ENCODE data around the gene PATL1.

The PATL1 gene

GRCh38 chr11:59616396-59616982 lies 52.3 kb downstream of the PATL1 start:
- TF ChIP-seq ZNF70 (CRISPR knock-in tag; IDR thresholded peaks at IDR 0.05) (peak; percentile 99), CSRNP3 (CRISPR knock-in tag; IDR thresholded peaks at IDR 0.05) (no peak), ZNF565 (CRISPR knock-in tag; conservative IDR thresholded peaks at IDR 0.05; ENCODE audit: low read depth) (no peak), RARB (CRISPR knock-in tag; IDR thresholded peaks at IDR 0.05) (no peak)
- TF ChIP-seq, protein P1, sequence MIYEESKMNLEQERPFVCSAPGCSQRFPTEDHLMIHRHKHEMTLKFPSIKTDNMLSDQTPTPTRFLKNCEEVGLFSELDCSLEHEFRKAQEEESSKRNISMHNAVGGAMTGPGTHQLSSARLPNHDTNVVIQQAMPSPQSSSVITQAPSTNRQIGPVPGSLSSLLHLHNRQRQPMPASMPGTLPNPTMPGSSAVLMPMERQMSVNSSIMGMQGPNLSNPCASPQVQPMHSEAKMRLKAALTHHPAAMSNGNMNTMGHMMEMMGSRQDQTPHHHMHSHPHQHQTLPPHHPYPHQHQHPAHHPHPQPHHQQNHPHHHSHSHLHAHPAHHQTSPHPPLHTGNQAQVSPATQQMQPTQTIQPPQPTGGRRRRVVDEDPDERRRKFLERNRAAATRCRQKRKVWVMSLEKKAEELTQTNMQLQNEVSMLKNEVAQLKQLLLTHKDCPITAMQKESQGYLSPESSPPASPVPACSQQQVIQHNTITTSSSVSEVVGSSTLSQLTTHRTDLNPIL (CRISPR knock-in tag; IDR thresholded peaks at IDR 0.05; ENCODE audit: low read depth) = 0 out of 2 replicates have a peak, but pooled peaks have one; percentile 33
- no peak for ATAC-seq

GRCh38 chr11:59615637-59616395 lies 53.0 kb downstream of the PATL1 start, which contains the start of gene OSBP:
TSS of gene OSBP (minus strand) at chr11:59615774. CDS start at chr11:59615664, 110 bp downstream.
- ATAC-seq = peak; percentile 93
- TF ChIP-seq ZFP30 (CRISPR knock-in tag; IDR thresholded peaks at IDR 0.05) = no peak
- no peak for TF ChIP-seq ARNTL (CRISPR knock-in tag; IDR thresholded peaks at IDR 0.05; ENCODE audit: borderline replicate concordance, low read depth)
- TF ChIP-seq, protein P1 (CRISPR knock-in tag; IDR thresholded peaks at IDR 0.05; ENCODE audit: low read depth) = no peak
- TF ChIP-seq ZNF70 (CRISPR knock-in tag; IDR thresholded peaks at IDR 0.05) = no peak
- TF ChIP-seq ZNF8 (CRISPR knock-in tag; IDR thresholded peaks at IDR 0.05) = no peak
- no peak for TF ChIP-seq ZC3H10 (CRISPR knock-in tag; IDR thresholded peaks at IDR 0.05)
- TF ChIP-seq ISL1 (CRISPR knock-in tag; IDR thresholded peaks at IDR 0.05) = no peak
- no peak for TF ChIP-seq SNAI2 (CRISPR knock-in tag; IDR thresholded peaks at IDR 0.05)
- TF ChIP-seq TCF4 (CRISPR knock-in tag; IDR thresholded peaks at IDR 0.05; ENCODE audit: borderline replicate concordance) = no peak
- TF ChIP-seq GLIS3 (CRISPR knock-in tag; IDR thresholded peaks at IDR 0.05) = no peak
- TF ChIP-seq PPARA (CRISPR knock-in tag; IDR thresholded peaks at IDR 0.05; ENCODE audit: borderline replicate concordance) = no peak
- TF ChIP-seq CSRNP3 (CRISPR knock-in tag; IDR thresholded peaks at IDR 0.05) = no peak
- no peak for TF ChIP-seq BACH2 (CRISPR knock-in tag; IDR thresholded peaks at IDR 0.05; ENCODE audit: borderline replicate concordance)
- no peak for TF ChIP-seq RARB (CRISPR knock-in tag; IDR thresholded peaks at IDR 0.05)
- no peak for TF ChIP-seq CSDC2 (CRISPR knock-in tag; IDR thresholded peaks at IDR 0.05)
- TF ChIP-seq OSR1 (CRISPR knock-in tag; IDR thresholded peaks at IDR 0.05) = no peak
- TF ChIP-seq, protein P2, sequence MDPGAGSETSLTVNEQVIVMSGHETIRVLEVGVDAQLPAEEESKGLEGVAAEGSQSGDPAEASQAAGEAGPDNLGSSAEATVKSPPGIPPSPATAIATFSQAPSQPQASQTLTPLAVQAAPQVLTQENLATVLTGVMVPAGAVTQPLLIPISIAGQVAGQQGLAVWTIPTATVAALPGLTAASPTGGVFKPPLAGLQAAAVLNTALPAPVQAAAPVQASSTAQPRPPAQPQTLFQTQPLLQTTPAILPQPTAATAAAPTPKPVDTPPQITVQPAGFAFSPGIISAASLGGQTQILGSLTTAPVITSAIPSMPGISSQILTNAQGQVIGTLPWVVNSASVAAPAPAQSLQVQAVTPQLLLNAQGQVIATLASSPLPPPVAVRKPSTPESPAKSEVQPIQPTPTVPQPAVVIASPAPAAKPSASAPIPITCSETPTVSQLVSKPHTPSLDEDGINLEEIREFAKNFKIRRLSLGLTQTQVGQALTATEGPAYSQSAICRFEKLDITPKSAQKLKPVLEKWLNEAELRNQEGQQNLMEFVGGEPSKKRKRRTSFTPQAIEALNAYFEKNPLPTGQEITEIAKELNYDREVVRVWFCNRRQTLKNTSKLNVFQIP (CRISPR knock-in tag; IDR thresholded peaks at IDR 0.05; ENCODE audit: borderline replicate concordance, low read depth) = no peak
- TF ChIP-seq TOX (CRISPR knock-in tag; IDR thresholded peaks at IDR 0.05; ENCODE audit: borderline replicate concordance) = no peak
- no peak for TF ChIP-seq ZFP3 (CRISPR knock-in tag; IDR thresholded peaks at IDR 0.05)

DNA sequence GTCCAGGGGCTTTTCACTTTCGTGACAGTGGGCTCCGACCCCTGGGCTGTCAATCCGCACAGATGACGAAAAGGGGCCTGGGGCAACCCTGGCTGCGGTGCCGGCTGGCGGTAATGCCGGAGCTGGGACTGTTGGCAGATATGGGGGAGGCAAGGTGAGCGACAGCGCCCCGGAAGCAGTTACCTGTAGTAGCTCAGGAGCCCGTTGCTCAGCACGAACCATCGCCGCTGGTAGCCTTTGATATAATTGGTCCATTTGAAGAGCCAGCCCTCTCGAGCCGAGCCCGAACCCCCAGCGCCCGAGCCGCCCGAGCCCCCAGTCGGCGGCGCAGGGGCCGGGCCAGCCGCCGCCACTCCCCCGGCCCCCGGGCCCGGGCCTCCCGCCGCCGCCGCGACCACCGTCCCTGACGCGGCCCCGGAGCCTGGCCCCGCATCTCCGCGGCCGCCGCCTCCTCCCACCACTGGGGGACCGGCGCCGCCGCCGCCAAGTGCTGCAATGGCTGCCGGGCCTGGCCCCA lies 53.7 kb downstream of the PATL1 start:
- TF ChIP-seq ZFP3 (CRISPR knock-in tag; IDR thresholded peaks at IDR 0.05) = no peak
- TF ChIP-seq CSDC2 (CRISPR knock-in tag; IDR thresholded peaks at IDR 0.05) = no peak
- TF ChIP-seq ARNTL (CRISPR knock-in tag; IDR thresholded peaks at IDR 0.05; ENCODE audit: borderline replicate concordance, low read depth) = no peak
- no peak for ATAC-seq
